OCI-LY7 (cell line): ENCODE measurements around the gene ASB15. TPM values are rescaled to one million over a fixed set of nuclear protein-coding genes. Genes with fewer than 3 reads are reported as not detected.

ENCODE experiments used
- BruUV-seq: library from RNA; stranded (reverse); fragments of 400-500 nt; replicated peaks from 2 replicates; lab custom pipeline; 2021; lab: Mats Ljungman, UMichigan
- CTCF ChIA-PET: fragments of 300-600 bp; sonication (Branson Sonifier 250); formaldehyde crosslinking; loops from one replicate; lab custom pipeline; 2022; ENCODE audit warnings: antibody characterized with exemption; ENCODE audit not compliant: unreplicated experiment; lab: Charles Lee
- POLR2A ChIA-PET: fragments of 300-600 bp; sonication (Branson Sonifier 250); formaldehyde crosslinking; loops from one replicate; lab custom pipeline; 2022; ENCODE audit warnings: antibody characterized with exemption; lab: Charles Lee
- DNase-seq: peaks from one replicate; pipeline ENCODE4 v3.0.0-alpha.2; 2015; ENCODE audit warnings: low spot score
- H2AFZ ChIP-seq: fragments of 200-600 bp; sonication (generic), shearing (Covaris generic); 2 replicates; pipeline ENCODE4 v1.6.1; 2014; ENCODE audit warnings: mild to moderate bottlenecking, antibody characterized with exemption, low read length, moderate library complexity
- H3K27ac ChIP-seq: fragments of 200-600 bp; sonication (generic); 2 replicates; pipeline ENCODE4 v1.5.1; 2014; ENCODE audit warnings: mixed run types, low read depth, mild to moderate bottlenecking, moderate library complexity, low read length, inconsistent platforms; ENCODE audit not compliant: poor library complexity, severe bottlenecking
- H3K36me3 ChIP-seq: fragments of 200-600 bp; sonication (generic); 2 replicates; pipeline ENCODE4 v1.6.1; 2014; ENCODE audit warnings: mild to moderate bottlenecking, antibody characterized with exemption, low read length, moderate library complexity, mixed read lengths; ENCODE audit not compliant: insufficient read depth
- H3K4me1 ChIP-seq: fragments of 200-600 bp; sonication (generic); 2 replicates; pipeline ENCODE4 v1.5.1; 2014; ENCODE audit warnings: mild to moderate bottlenecking, low read length; ENCODE audit not compliant: insufficient read depth, poor library complexity, severe bottlenecking
- H3K4me2 ChIP-seq: fragments of 200-600 bp; sonication (generic); 2 replicates; pipeline ENCODE4 v1.6.1; 2014; ENCODE audit warnings: mild to moderate bottlenecking, low read length
- H3K4me3 ChIP-seq: fragments of 200-600 bp; sonication (generic); 2 replicates; pipeline ENCODE4 v1.5.1; 2014; ENCODE audit warnings: mild to moderate bottlenecking, low read depth, low read length; ENCODE audit not compliant: poor library complexity, severe bottlenecking
- H3K79me2 ChIP-seq: fragments of 200-600 bp; sonication (generic); 2 replicates; pipeline ENCODE4 v1.6.1; 2016; ENCODE audit warnings: low read depth, mild to moderate bottlenecking, low read length, moderate library complexity, mixed read lengths; ENCODE audit not compliant: insufficient read depth
- H3K9me2 ChIP-seq: fragments of 200-600 bp; sonication (generic); 2 replicates; pipeline ENCODE4 v1.6.1; 2016; ENCODE audit warnings: mild to moderate bottlenecking, low read length, mixed read lengths; ENCODE audit not compliant: insufficient read depth
- H3K9me3 ChIP-seq: fragments of 200-600 bp; sonication (generic); 2 replicates; pipeline ENCODE4 v1.6.1; 2014; ENCODE audit warnings: mild to moderate bottlenecking, mixed run types, low read length, mixed read lengths
- H4K20me1 ChIP-seq: fragments of 200-600 bp; sonication (generic); 2 replicates; pipeline ENCODE4 v1.6.1; 2014; ENCODE audit warnings: mild to moderate bottlenecking, antibody characterized with exemption, low read length, moderate library complexity, mixed read lengths; ENCODE audit not compliant: insufficient read depth
- CTCF ChIP-seq: fragments of 200-600 bp; sonication (generic); conservative IDR thresholded peaks from 2 replicates; pipeline ENCODE4 v1.5.1; 2014; ENCODE audit warnings: mild to moderate bottlenecking, antibody characterized with exemption, low read length, moderate library complexity, mixed read lengths
- EZH2phosphoT487 ChIP-seq: fragments of 200-600 bp; sonication (generic); IDR thresholded peaks from 2 replicates; pipeline ENCODE4 v1.6.1; 2018; ENCODE audit warnings: low read depth, borderline replicate concordance, mild to moderate bottlenecking, mixed run types, antibody characterized with exemption, low read length, moderate library complexity, mixed read lengths
- intact Hi-C: fragments of 100-400 bp; cut with micrococcal nuclease; formaldehyde crosslinking; loops from one replicate; pipeline ENCODE4 v1.10.0; 2022; ENCODE audit not compliant: unreplicated experiment
- total RNA-seq, 2 experiments: library from RNA; depleted of rRNA in 1 of 2; stranded (reverse); fragments of >200 nt in 1 of 2; shearing (Covaris generic) in 1 of 2; gene quantifications; 2 replicates each; pipeline ENCODE4 v1.2.3, GENCODE V29; 2014 to 2022

ASB15 gene
- total RNA-seq, 2 experiments from 2014 or later = not detected

GRCh38 chr7:123673137-123673732 is 71.6 kb downstream of the ASB15 start:
- Histone ChIP-seq H4K20me1 (no peaks in the 10 kb centered on the region), H3K4me1 (no peaks in the 10 kb centered on the region), H3K9me2 (no peaks in the 10 kb centered on the region), H3K4me2 (no peak overlapping the region), H2AFZ (no peak overlapping the region), H3K36me3 (no peaks in the 10 kb centered on the region), H3K79me2 (no peaks in the 10 kb centered on the region), H3K27ac (no peak overlapping the region), H3K9me3 (no peaks in the 10 kb centered on the region), H3K4me3 (no peak overlapping the region)
- intact Hi-C loops = no loop called here
- no peak for TF ChIP-seq CTCF
- TF ChIP-seq EZH2phosphoT487 = no peak
- no peak for DNase-seq
- ChIA-PET POLR2A (interaction anchor here (0.5 kb wide), 1 partner anchor 212 kb away, joined by 3 read pairs; no protein-coding TSS in a partner anchor), CTCF (no interaction called here)
- BruUV-seq = no TSS peak

DNA sequence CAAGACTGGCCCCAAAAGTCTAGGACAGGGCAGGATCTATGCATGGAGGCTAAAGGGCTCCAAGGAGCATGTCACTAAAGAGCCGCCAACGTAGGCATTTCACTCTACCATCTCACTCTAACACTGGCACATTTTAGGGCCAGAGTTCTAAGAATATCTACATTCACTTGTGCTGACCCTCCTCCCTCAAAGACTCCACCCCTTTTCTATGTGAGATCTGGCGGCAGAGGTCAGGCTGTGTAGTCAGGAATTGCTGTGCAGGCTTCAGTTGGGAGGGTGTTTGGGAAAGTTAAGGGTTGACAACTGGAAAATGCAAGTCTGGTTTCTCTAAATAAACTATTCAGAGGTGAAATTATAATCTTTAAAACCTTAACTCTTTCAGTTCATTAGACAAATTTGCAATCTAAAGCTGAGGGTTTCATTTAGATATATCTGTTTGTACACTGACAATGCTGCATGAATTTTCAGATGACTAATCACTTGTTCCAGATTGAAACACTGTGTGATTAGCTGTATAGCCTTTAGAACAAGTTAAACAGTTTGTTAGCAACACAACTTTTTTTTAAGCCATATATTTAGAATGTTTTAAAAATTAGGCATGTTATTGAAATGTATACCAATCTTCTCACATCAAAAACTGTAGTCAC is 72.3 kb downstream of the ASB15 start:
- DNase-seq = no peak
- H3K27ac ChIP-seq = no peak overlapping the region
- H3K9me3 ChIP-seq = no peaks in the 10 kb centered on the region
- no TSS peak for BruUV-seq
- no peak overlapping the region for H3K4me2 ChIP-seq
- H3K9me2 ChIP-seq = no peaks in the 10 kb centered on the region
- H3K36me3 ChIP-seq = no peaks in the 10 kb centered on the region
- CTCF ChIA-PET = no interaction called here
- H3K79me2 ChIP-seq = no peaks in the 10 kb centered on the region
- no peaks in the 10 kb centered on the region for H4K20me1 ChIP-seq
- POLR2A ChIA-PET = interaction anchor here (1.2 kb wide), 1 partner anchor 16 kb away, joined by 4 read pairs; no protein-coding TSS in a partner anchor
- TF ChIP-seq EZH2phosphoT487 (no peak), CTCF (no peak)
- H3K4me3 ChIP-seq = no peak overlapping the region
- no peaks in the 10 kb centered on the region for H3K4me1 ChIP-seq
- intact Hi-C loops = no loop called here
- no peak overlapping the region for H2AFZ ChIP-seq
